Measurements from ENCODE around the gene CCL20. TPM values are rescaled to one million over a fixed set of nuclear protein-coding genes. Genes with fewer than 3 reads are reported as not detected.

The CCL20 gene
- total RNA-seq, 1 donor from 2014 or later: 1.0 TPM

DNA sequence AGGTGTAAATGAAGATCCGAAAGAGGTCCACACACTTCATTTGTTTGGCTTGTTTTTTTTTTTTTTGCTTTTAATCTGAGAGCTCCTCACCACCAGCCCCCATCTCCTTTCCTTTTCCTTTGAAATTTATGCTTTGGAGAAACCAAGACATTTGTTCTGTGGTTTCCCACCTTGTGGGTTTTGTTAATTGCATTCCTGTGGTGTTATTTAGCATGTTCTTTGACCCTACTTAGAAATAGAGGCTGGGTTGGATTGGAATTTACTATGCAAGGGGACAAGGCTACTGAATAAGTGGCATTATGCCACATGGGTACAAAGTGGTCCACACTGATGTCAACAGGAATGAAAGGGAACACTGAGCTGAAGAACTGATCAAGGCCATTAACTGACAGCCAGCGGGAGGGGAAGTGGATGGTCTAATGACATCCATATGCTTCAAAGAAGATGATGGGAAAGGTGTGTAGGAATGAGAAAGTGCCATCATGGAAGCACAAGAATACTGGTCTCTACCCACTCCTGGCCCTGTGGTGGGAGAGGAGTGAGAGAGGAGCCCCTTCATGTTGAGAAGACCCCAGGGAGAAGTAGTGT, 8.9 kb downstream of the CCL20 start:
- H3K27me3 ChIP-seq (ENCODE audit: control insufficient read depth, insufficient read depth, low read length): peaks cover 4% of the 10 kb centered on the region
- H3K4me3 ChIP-seq (ENCODE audit: low read depth, low read length): no peak overlapping the region
- no peaks in the 10 kb centered on the region for H3K36me3 ChIP-seq (ENCODE audit: control insufficient read depth, insufficient read depth, low read length)
- TF ChIP-seq, protein P1, sequence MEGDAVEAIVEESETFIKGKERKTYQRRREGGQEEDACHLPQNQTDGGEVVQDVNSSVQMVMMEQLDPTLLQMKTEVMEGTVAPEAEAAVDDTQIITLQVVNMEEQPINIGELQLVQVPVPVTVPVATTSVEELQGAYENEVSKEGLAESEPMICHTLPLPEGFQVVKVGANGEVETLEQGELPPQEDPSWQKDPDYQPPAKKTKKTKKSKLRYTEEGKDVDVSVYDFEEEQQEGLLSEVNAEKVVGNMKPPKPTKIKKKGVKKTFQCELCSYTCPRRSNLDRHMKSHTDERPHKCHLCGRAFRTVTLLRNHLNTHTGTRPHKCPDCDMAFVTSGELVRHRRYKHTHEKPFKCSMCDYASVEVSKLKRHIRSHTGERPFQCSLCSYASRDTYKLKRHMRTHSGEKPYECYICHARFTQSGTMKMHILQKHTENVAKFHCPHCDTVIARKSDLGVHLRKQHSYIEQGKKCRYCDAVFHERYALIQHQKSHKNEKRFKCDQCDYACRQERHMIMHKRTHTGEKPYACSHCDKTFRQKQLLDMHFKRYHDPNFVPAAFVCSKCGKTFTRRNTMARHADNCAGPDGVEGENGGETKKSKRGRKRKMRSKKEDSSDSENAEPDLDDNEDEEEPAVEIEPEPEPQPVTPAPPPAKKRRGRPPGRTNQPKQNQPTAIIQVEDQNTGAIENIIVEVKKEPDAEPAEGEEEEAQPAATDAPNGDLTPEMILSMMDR (IDR thresholded peaks at IDR 0.05; ENCODE audit: insufficient read depth, low read length, poor library complexity, severe bottlenecking): no peak
- DNase-seq (ENCODE audit: low read depth): peak; percentile 70

DNA sequence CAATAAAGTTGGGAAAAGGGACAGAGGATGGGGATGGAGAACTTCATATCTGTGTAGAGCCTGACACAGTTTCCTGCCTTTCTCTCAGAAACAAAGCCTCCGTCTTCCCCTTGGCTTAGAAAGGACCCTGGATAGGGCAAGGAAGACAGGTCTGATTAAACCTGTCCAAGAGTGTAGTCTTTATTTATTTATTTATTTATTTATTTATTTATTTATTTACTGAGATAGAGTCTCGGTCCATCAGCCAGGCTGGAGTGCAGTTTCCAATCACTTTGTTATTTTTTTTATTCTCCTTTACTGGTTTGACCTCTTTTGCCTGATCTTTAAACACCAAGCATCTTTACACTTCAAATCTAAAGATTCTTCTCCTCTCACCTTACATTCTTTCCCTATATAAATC, 10.3 kb downstream of the CCL20 start:
- Histone ChIP-seq H3K27me3 (ENCODE audit: control insufficient read depth, insufficient read depth, low read length) (peaks cover 5% of the 10 kb centered on the region), H3K36me3 (ENCODE audit: control insufficient read depth, insufficient read depth, low read length) (no peaks in the 10 kb centered on the region), H3K4me3 (ENCODE audit: low read depth, low read length) (no peak overlapping the region)
- DNase-seq (ENCODE audit: low read depth): no peak
- TF ChIP-seq, protein P1 (IDR thresholded peaks at IDR 0.05; ENCODE audit: insufficient read depth, low read length, poor library complexity, severe bottlenecking): no peak

DNA sequence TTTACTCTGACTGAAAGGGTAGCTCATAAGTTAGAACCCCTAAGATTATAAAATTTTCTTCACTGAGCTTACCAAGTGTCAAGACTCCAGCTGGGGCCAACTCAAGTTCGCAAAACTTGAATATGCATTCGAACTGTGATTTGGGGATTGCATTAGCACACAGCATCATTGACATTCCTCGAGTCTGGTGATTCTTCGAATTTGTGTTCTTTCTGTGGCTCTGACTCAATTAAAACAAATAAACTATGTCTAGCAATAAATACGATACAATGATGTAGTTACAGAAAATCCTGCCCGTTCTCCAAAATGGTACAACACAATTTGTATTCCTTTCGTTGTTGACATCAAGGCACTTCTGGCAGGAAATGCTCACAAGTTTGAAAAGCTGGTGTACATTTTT, 11.1 kb downstream of the CCL20 start:
- Histone ChIP-seq H3K36me3 (ENCODE audit: control insufficient read depth, insufficient read depth, low read length) (no peaks in the 10 kb centered on the region), H3K27me3 (ENCODE audit: control insufficient read depth, insufficient read depth, low read length) (peaks cover 5% of the 10 kb centered on the region), H3K4me3 (ENCODE audit: low read depth, low read length) (no peak overlapping the region)
- TF ChIP-seq, protein P1 (IDR thresholded peaks at IDR 0.05; ENCODE audit: insufficient read depth, low read length, poor library complexity, severe bottlenecking): no peak
- DNase-seq (ENCODE audit: low read depth): no peak

- TF ChIP-seq, protein P1 (IDR thresholded peaks at IDR 0.05; ENCODE audit: insufficient read depth, low read length, poor library complexity, severe bottlenecking): no peak
- Histone ChIP-seq H3K4me3 (ENCODE audit: low read depth, low read length) (no peak overlapping the region), H3K36me3 (ENCODE audit: control insufficient read depth, insufficient read depth, low read length) (no peaks in the 10 kb centered on the region), H3K27me3 (ENCODE audit: control insufficient read depth, insufficient read depth, low read length) (peaks cover 5% of the 10 kb centered on the region)
- DNase-seq (ENCODE audit: low read depth): no peak
Observed at GRCh38 chr2:227826019-227826521, 12.4 kb downstream of the CCL20 start.

GRCh38 chr2:227826563-227826962, 12.9 kb downstream of the CCL20 start:
- Histone ChIP-seq H3K36me3 (ENCODE audit: control insufficient read depth, insufficient read depth, low read length) (no peaks in the 10 kb centered on the region), H3K27me3 (ENCODE audit: control insufficient read depth, insufficient read depth, low read length) (peaks cover 5% of the 10 kb centered on the region), H3K4me3 (ENCODE audit: low read depth, low read length) (no peak overlapping the region)
- TF ChIP-seq, protein P1 (IDR thresholded peaks at IDR 0.05; ENCODE audit: insufficient read depth, low read length, poor library complexity, severe bottlenecking): no peak
- no peak for DNase-seq (ENCODE audit: low read depth)

DNA sequence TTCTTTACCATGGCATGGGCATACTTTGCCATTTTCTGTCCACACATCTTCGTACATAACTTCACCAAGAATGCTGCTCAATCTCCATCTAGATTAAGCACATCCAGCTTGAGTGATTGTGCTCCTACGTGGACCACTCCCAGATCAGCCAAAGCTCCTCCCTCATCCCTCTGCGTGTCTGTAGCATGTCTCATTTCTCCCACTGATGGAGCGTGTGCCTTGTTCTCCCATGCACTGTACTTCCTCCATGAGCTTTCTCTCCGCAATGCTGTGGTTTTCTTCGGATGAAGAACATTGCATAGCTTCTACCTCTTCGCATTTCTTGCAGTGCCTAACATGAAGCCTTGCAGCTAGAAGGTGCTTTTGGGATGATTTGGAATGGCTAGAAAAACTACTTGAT, 13.5 kb downstream of the CCL20 start:
- Histone ChIP-seq H3K36me3 (ENCODE audit: control insufficient read depth, insufficient read depth, low read length) (no peaks in the 10 kb centered on the region), H3K27me3 (ENCODE audit: control insufficient read depth, insufficient read depth, low read length) (peaks cover 5% of the 10 kb centered on the region), H3K4me3 (ENCODE audit: low read depth, low read length) (no peak overlapping the region)
- TF ChIP-seq, protein P1 (IDR thresholded peaks at IDR 0.05; ENCODE audit: insufficient read depth, low read length, poor library complexity, severe bottlenecking): no peak
- no peak for DNase-seq (ENCODE audit: low read depth)
